CD4-positive, CD25-positive, alpha-beta regulatory T cell (primary cell): Measurements from ENCODE around the gene QTRT2. TPM values are rescaled to one million over a fixed set of nuclear protein-coding genes. Genes with fewer than 3 reads are reported as not detected.
A peak's percentile ranks its signal among the peaks of the same experiment; 100 is the strongest.

Experiments used
- ATAC-seq, 2 donors: fragments of 150-1000 bp; cut with Tn5 transposase; one replicate each; pipeline ENCODE4 v1.10.0; 2021; ENCODE audit warnings: low read depth in 2 of 2, moderate number of reproducible peaks in 2 of 2, moderate library complexity in 1 of 2
- DNase-seq, 3 donors: peaks; one replicate each; pipeline versions ENCODE4 v3.0.0 to v3.0.0-alpha.2; 2012 to 2022; ENCODE audit warnings: mixed read lengths in 1 of 3
- H3K27ac ChIP-seq: one replicate; pipeline ENCODE4 v1.7.0; 2013; ENCODE audit warnings: mild to moderate bottlenecking, low read length; ENCODE audit not compliant: insufficient read depth, poor library complexity, severe bottlenecking
- H3K27me3 ChIP-seq: one replicate; pipeline ENCODE4 v1.7.0; 2013; ENCODE audit warnings: low read length; ENCODE audit not compliant: control insufficient read depth, insufficient read depth
- H3K36me3 ChIP-seq: one replicate; pipeline ENCODE4 v1.7.0; 2013; ENCODE audit warnings: mild to moderate bottlenecking, low read length, moderate library complexity; ENCODE audit not compliant: control insufficient read depth, insufficient read depth
- H3K4me1 ChIP-seq: 2 replicates; pipeline ENCODE4 v1.7.0; 2013; ENCODE audit warnings: mild to moderate bottlenecking, low read length; ENCODE audit not compliant: insufficient read depth, control insufficient read depth, poor library complexity, severe bottlenecking
- H3K4me3 ChIP-seq: one replicate; pipeline ENCODE4 v1.7.0; 2013; ENCODE audit warnings: low read depth, mild to moderate bottlenecking, low read length, moderate library complexity
- H3K9me3 ChIP-seq, 2 experiments: 1 replicate in 1 of 2; 2 replicates in 1 of 2; pipeline ENCODE4 v1.7.0; 2013; ENCODE audit warnings: low read length in 2 of 2, mild to moderate bottlenecking in 1 of 2, moderate library complexity in 1 of 2; ENCODE audit not compliant: control insufficient read depth in 2 of 2
- H3K27ac Mint-ChIP-seq, 3 donors: one replicate each; pipeline ENCODE4 v1.8.0; 2020 to 2022; ENCODE audit warnings: mild to moderate bottlenecking in 3 of 3, mixed read lengths in 3 of 3, moderate library complexity in 2 of 3
- H3K27me3 Mint-ChIP-seq: one replicate; pipeline ENCODE4 v1.8.0; 2022; ENCODE audit warnings: mild to moderate bottlenecking, mixed read lengths
- H3K36me3 Mint-ChIP-seq: one replicate; pipeline ENCODE4 v1.8.0; 2020; ENCODE audit warnings: mixed read lengths
- H3K4me1 Mint-ChIP-seq, 4 donors: one replicate each; pipeline ENCODE4 v1.8.0; 2020 to 2022; ENCODE audit warnings: mixed read lengths in 4 of 4, mild to moderate bottlenecking in 1 of 4
- H3K4me3 Mint-ChIP-seq, 4 donors: one replicate each; pipeline ENCODE4 v1.8.0; 2020 to 2022; ENCODE audit warnings: mild to moderate bottlenecking in 4 of 4, mixed read lengths in 4 of 4, moderate library complexity in 3 of 4
- H3K9me3 Mint-ChIP-seq, 7 donors: one replicate each; pipeline ENCODE4 v1.8.0; 2020 to 2022; ENCODE audit warnings: mixed read lengths in 7 of 7, mild to moderate bottlenecking in 3 of 7, moderate library complexity in 2 of 7
- polyA plus RNA-seq, 4 donors: library from polyadenylated mRNA; unstranded; fragments of 300-500 nt; fragmentation: Illumina TruSeq; gene quantifications; one replicate each; pipeline ENCODE4 v1.2.3, GENCODE V29; 2021
- total RNA-seq: library from RNA; stranded (reverse); gene quantifications from one replicate; pipeline ENCODE4 v1.2.3, GENCODE V29; 2022

Gene QTRT2
- total RNA-seq (40.2 TPM), polyA plus RNA-seq (10 to 100 TPM in 3 of 4 donors, 1 to 10 TPM in 1; 8.3 to 14.1 (median 10.8) TPM)

GRCh38 chr3:114056130-114057010, at the start of gene QTRT2, which contains the start of gene CCDC191:
TSS of gene QTRT2 (plus strand) at chr3:114056737. CDS start at chr3:114065258, 8,521 bp downstream.
TSS of gene CCDC191 (minus strand) at chr3:114056526. CDS start at chr3:114056466, 60 bp downstream.
- H3K36me3 ChIP-seq = peaks cover 10% of the 10 kb centered on the region
- peak; percentile 97 to 98 for ATAC-seq
- H3K27ac ChIP-seq = peak within 1 kb of the TSS; percentile 93
- Mint-ChIP-seq H3K27me3 (no peaks in the 10 kb centered on the region), H3K9me3 (no peaks in the 10 kb centered on the region), H3K4me3 (peak within 1 kb of the TSS; percentile 93 to 100 (median 95)), H3K27ac (peak within 1 kb of the TSS; percentile 85 to 96 (median 95)), H3K4me1 (peaks cover 26 to 51% (median 39%) of the 10 kb centered on the region in 4 donors), H3K36me3 (peaks cover 3% of the 10 kb centered on the region)
- H3K9me3 ChIP-seq = no peaks in the 10 kb centered on the region
- H3K4me1 ChIP-seq = peaks cover 25% of the 10 kb centered on the region
- peak; percentile 99 for DNase-seq
- no peaks in the 10 kb centered on the region for H3K27me3 ChIP-seq
- H3K4me3 ChIP-seq = peak within 1 kb of the TSS; percentile 100

GRCh38 chr3:114011059-114011797, 45.3 kb upstream of the QTRT2 start:
- H3K4me1 ChIP-seq = no peaks in the 10 kb centered on the region
- DNase-seq = no peak
- H3K9me3 ChIP-seq = no peaks in the 10 kb centered on the region
- H3K36me3 Mint-ChIP-seq = peaks cover 4% of the 10 kb centered on the region
- H3K9me3 Mint-ChIP-seq = no peaks in the 10 kb centered on the region
- H3K4me3 ChIP-seq = no peak overlapping the region
- H3K27me3 ChIP-seq = no peaks in the 10 kb centered on the region
- H3K36me3 ChIP-seq = no peaks in the 10 kb centered on the region
- no peak overlapping the region for H3K27ac ChIP-seq
- ATAC-seq = no peak
- no peaks in the 10 kb centered on the region for H3K27me3 Mint-ChIP-seq
- no peak overlapping the region for H3K4me3 Mint-ChIP-seq
- H3K4me1 Mint-ChIP-seq = no peaks in the 10 kb centered on the region
- H3K27ac Mint-ChIP-seq = no peak overlapping the region

GRCh38 chr3:114014211-114014610, 42.3 kb upstream of the QTRT2 start:
- Mint-ChIP-seq H3K4me3 (no peak overlapping the region), H3K27ac (peak overlapping the region in 2 of 3 donors; percentile 9 to 38), H3K9me3 (no peaks in the 10 kb centered on the region), H3K36me3 (peaks cover 10% of the 10 kb centered on the region), H3K4me1 (no peaks in the 10 kb centered on the region), H3K27me3 (no peaks in the 10 kb centered on the region)
- Histone ChIP-seq H3K36me3 (no peaks in the 10 kb centered on the region), H3K9me3 (no peaks in the 10 kb centered on the region), H3K27ac (no peak overlapping the region), H3K4me3 (no peak overlapping the region), H3K4me1 (no peaks in the 10 kb centered on the region), H3K27me3 (no peaks in the 10 kb centered on the region)
- DNase-seq (no peak), ATAC-seq (no peak)

GRCh38 chr3:114019486-114019885, 37.1 kb upstream of the QTRT2 start:
- ATAC-seq = no peak
- no peak overlapping the region for H3K4me3 ChIP-seq
- H3K4me1 Mint-ChIP-seq = no peaks in the 10 kb centered on the region
- no peak for DNase-seq
- H3K27ac ChIP-seq = no peak overlapping the region
- H3K36me3 Mint-ChIP-seq = peaks cover 6% of the 10 kb centered on the region
- H3K27me3 Mint-ChIP-seq = no peaks in the 10 kb centered on the region
- no peaks in the 10 kb centered on the region for H3K9me3 ChIP-seq
- no peaks in the 10 kb centered on the region for H3K36me3 ChIP-seq
- H3K9me3 Mint-ChIP-seq = no peaks in the 10 kb centered on the region
- H3K4me3 Mint-ChIP-seq = no peak overlapping the region
- H3K27me3 ChIP-seq = no peaks in the 10 kb centered on the region
- no peaks in the 10 kb centered on the region for H3K4me1 ChIP-seq
- H3K27ac Mint-ChIP-seq = no peak overlapping the region

- H3K36me3 Mint-ChIP-seq = peaks cover 6% of the 10 kb centered on the region
- H3K27ac Mint-ChIP-seq = no peak overlapping the region
- no peaks in the 10 kb centered on the region for H3K4me1 Mint-ChIP-seq
- Histone ChIP-seq H3K4me3 (no peak overlapping the region), H3K9me3 (no peaks in the 10 kb centered on the region), H3K27ac (no peak overlapping the region), H3K4me1 (no peaks in the 10 kb centered on the region), H3K27me3 (no peaks in the 10 kb centered on the region), H3K36me3 (no peaks in the 10 kb centered on the region)
- H3K27me3 Mint-ChIP-seq = no peaks in the 10 kb centered on the region
- no peak overlapping the region for H3K4me3 Mint-ChIP-seq
- peaks cover 0 to 2% (median 0%) of the 10 kb centered on the region in 7 donors for H3K9me3 Mint-ChIP-seq
- ATAC-seq (no peak), DNase-seq (no peak)
Observed at GRCh38 chr3:114020907-114021306, 35.6 kb upstream of the QTRT2 start.

- H3K36me3 ChIP-seq = no peaks in the 10 kb centered on the region
- H3K27ac ChIP-seq = no peak overlapping the region
- no peaks in the 10 kb centered on the region for H3K4me1 Mint-ChIP-seq
- no peaks in the 10 kb centered on the region for H3K27me3 ChIP-seq
- no peaks in the 10 kb centered on the region for H3K4me1 ChIP-seq
- H3K27me3 Mint-ChIP-seq = no peaks in the 10 kb centered on the region
- no peak overlapping the region for H3K4me3 Mint-ChIP-seq
- no peak overlapping the region for H3K4me3 ChIP-seq
- no peaks in the 10 kb centered on the region for H3K9me3 ChIP-seq
- DNase-seq = no peak
- peaks cover 0 to 2% (median 0%) of the 10 kb centered on the region in 7 donors for H3K9me3 Mint-ChIP-seq
- no peak for ATAC-seq
- H3K27ac Mint-ChIP-seq = no peak overlapping the region
- H3K36me3 Mint-ChIP-seq = peaks cover 6% of the 10 kb centered on the region
Observed at GRCh38 chr3:114022145-114022802, 34.3 kb upstream of the QTRT2 start.

GRCh38 chr3:114025451-114025850, 31.1 kb upstream of the QTRT2 start:
- Mint-ChIP-seq H3K36me3 (peaks cover 3% of the 10 kb centered on the region), H3K9me3 (peaks cover 0 to 2% (median 0%) of the 10 kb centered on the region in 7 donors), H3K27me3 (no peaks in the 10 kb centered on the region), H3K4me3 (no peak overlapping the region), H3K4me1 (no peaks in the 10 kb centered on the region), H3K27ac (no peak overlapping the region)
- Histone ChIP-seq H3K36me3 (no peaks in the 10 kb centered on the region), H3K9me3 (no peaks in the 10 kb centered on the region), H3K27me3 (no peaks in the 10 kb centered on the region), H3K4me1 (no peaks in the 10 kb centered on the region), H3K27ac (no peak overlapping the region), H3K4me3 (no peak overlapping the region)
- ATAC-seq (no peak), DNase-seq (no peak)
